Nephron (organoid): ENCODE data around the gene TMEM97.

Experiments used
- H3K27ac Mint-ChIP-seq, 3 experiments: 2 replicates each; pipeline ENCODE4 v1.8.0; 2020; ENCODE audit warnings: mixed read lengths in 3 of 3, mild to moderate bottlenecking in 2 of 3, moderate library complexity in 1 of 3
- H3K27me3 Mint-ChIP-seq: 2 replicates; pipeline ENCODE4 v1.8.0; 2021; ENCODE audit warnings: low read depth, mild to moderate bottlenecking, moderate library complexity, mixed read lengths
- H3K36me3 Mint-ChIP-seq: 2 replicates; pipeline ENCODE4 v1.8.0; 2020; ENCODE audit warnings: low read depth, mixed read lengths
- H3K4me1 Mint-ChIP-seq: 2 replicates; pipeline ENCODE4 v1.8.0; 2020; ENCODE audit warnings: mixed read lengths
- H3K4me3 Mint-ChIP-seq, 3 experiments: 2 replicates each; pipeline ENCODE4 v1.8.0; 2020; ENCODE audit warnings: mild to moderate bottlenecking in 3 of 3, mixed read lengths in 3 of 3, moderate library complexity in 2 of 3
- H3K9me3 Mint-ChIP-seq: 2 replicates; pipeline ENCODE4 v1.8.0; 2020; ENCODE audit warnings: mixed read lengths
- TF ChIP-seq, protein P1 (sequence below), 3 experiments: fragments of 200-600 bp; sonication (generic); IDR thresholded peaks; one replicate each; pipeline ENCODE4 v1.5.0; 2021; ENCODE audit warnings: antibody characterized with exemption in 3 of 3; ENCODE audit not compliant: unreplicated experiment in 3 of 3

Gene TMEM97

GRCh38 chr17:28347261-28347891, 28.4 kb downstream of the TMEM97 start:
- TF ChIP-seq, protein P1, sequence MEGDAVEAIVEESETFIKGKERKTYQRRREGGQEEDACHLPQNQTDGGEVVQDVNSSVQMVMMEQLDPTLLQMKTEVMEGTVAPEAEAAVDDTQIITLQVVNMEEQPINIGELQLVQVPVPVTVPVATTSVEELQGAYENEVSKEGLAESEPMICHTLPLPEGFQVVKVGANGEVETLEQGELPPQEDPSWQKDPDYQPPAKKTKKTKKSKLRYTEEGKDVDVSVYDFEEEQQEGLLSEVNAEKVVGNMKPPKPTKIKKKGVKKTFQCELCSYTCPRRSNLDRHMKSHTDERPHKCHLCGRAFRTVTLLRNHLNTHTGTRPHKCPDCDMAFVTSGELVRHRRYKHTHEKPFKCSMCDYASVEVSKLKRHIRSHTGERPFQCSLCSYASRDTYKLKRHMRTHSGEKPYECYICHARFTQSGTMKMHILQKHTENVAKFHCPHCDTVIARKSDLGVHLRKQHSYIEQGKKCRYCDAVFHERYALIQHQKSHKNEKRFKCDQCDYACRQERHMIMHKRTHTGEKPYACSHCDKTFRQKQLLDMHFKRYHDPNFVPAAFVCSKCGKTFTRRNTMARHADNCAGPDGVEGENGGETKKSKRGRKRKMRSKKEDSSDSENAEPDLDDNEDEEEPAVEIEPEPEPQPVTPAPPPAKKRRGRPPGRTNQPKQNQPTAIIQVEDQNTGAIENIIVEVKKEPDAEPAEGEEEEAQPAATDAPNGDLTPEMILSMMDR (IDR thresholded peaks at IDR 0.05; ENCODE audit: unreplicated experiment in 3 of 3), result no peak
- no peak overlapping the region for H3K4me3 Mint-ChIP-seq

DNA sequence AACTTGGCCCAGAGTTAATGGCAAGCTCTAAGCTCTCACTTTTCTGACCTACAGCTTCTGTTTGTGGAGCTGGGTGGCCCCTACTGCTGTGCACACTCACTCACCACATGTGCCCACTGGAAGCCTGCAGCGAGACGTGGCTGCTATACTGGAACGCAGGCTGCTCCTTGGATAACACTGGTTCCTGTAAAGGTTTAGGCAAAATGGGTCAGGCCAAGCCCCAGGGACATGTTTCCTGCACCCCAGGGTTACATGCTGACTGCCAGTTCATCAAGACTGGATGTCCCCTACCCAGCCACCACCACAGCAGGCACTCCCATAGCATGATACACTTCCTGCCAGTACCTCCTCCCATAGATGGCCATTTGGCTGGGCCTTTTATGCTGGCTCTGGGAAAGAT, 30.0 kb downstream of the TMEM97 start:
- H3K27ac Mint-ChIP-seq, result no peak overlapping the region
- H3K27me3 Mint-ChIP-seq, result no peaks in the 10 kb centered on the region
- H3K4me1 Mint-ChIP-seq, result no peaks in the 10 kb centered on the region
- H3K4me3 Mint-ChIP-seq, result no peak overlapping the region
- H3K36me3 Mint-ChIP-seq, result peaks cover 67% of the 10 kb centered on the region
- H3K9me3 Mint-ChIP-seq, result no peaks in the 10 kb centered on the region
- TF ChIP-seq, protein P1 (IDR thresholded peaks at IDR 0.05; ENCODE audit: unreplicated experiment in 3 of 3), result no peak

More at GRCh38 chr17:28347261-28347891, 28.4 kb downstream of the TMEM97 start:
- Mint-ChIP-seq H3K9me3 (no peaks in the 10 kb centered on the region), H3K27me3 (no peaks in the 10 kb centered on the region), H3K27ac (peak overlapping the region in 1 of 3 experiments; percentile 72), H3K36me3 (peaks cover 66% of the 10 kb centered on the region), H3K4me1 (no peaks in the 10 kb centered on the region)

DNA sequence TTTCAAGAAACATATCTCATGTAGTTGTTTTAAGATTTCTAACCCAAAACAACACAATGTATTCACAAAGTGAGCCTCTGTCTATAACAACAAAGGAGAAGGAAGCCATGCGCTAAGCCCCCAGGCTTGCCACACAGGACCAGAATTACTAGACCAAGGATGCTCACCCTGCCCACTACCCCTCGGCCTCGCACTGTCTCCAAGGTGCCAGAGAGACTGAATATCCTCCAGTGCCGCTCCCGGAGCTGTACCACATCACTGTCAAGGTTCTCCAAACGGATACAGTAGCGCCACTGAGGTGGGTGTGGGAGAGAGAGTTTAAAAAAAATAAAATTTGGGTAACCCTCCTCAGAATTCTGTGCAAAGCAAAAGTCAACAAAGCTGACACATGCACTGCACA, 31.3 kb downstream of the TMEM97 start:
- Mint-ChIP-seq H3K4me3 (no peak overlapping the region), H3K9me3 (no peaks in the 10 kb centered on the region), H3K36me3 (peaks cover 74% of the 10 kb centered on the region), H3K27ac (no peak overlapping the region), H3K4me1 (no peaks in the 10 kb centered on the region), H3K27me3 (no peaks in the 10 kb centered on the region)
- TF ChIP-seq, protein P1 (IDR thresholded peaks at IDR 0.05; ENCODE audit: unreplicated experiment in 3 of 3), result no peak

GRCh38 chr17:28357061-28357900, 38.3 kb downstream of the TMEM97 start, which contains the start of gene POLDIP2:
POLDIP2 (minus strand) TSS chr17:28357527; CDS start chr17:28357448, 79 bp downstream.
- Mint-ChIP-seq H3K27me3 (no peaks in the 10 kb centered on the region), H3K4me1 (peaks cover 25% of the 10 kb centered on the region), H3K4me3 (peak within 1 kb of the TSS; percentile 92 to 97 (median 93)), H3K9me3 (no peaks in the 10 kb centered on the region), H3K27ac (peak within 1 kb of the TSS; percentile 70 to 84 (median 74)), H3K36me3 (peaks cover 51% of the 10 kb centered on the region)
- TF ChIP-seq, protein P1 (IDR thresholded peaks at IDR 0.05; ENCODE audit: unreplicated experiment in 3 of 3), result no peak

DNA sequence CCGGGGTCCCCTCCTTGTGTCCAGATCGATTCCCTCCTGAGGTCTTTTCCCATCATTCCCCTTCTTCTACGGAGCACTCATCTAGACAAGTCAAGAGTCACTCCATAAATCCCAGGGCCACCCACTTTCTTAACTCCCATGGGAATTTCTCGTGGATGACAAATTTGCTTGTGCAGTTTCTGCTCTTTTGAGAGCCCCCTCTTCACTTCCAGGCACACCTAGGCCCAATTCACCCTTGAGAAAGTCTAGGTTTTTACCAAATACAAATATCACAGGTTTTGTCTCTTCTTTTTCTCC, 38.8 kb downstream of the TMEM97 start:
- Mint-ChIP-seq H3K27ac (peak overlapping the region; percentile 48 to 84 (median 74)), H3K36me3 (peaks cover 49% of the 10 kb centered on the region), H3K9me3 (no peaks in the 10 kb centered on the region), H3K4me3 (peak overlapping the region; percentile 92 to 97 (median 93)), H3K4me1 (peaks cover 25% of the 10 kb centered on the region), H3K27me3 (no peaks in the 10 kb centered on the region)
- TF ChIP-seq, protein P1 (IDR thresholded peaks at IDR 0.05; ENCODE audit: unreplicated experiment in 3 of 3), result no peak
